HUES48 (cell line): ENCODE data around the gene SLC28A1.
"Not testable (repeated sequence)": the region's sequence is repeated elsewhere in the genome, so short reads cannot be mapped to it uniquely, and the experiment has no call there.

Experiments
- H3K27ac ChIP-seq: one replicate; pipeline ENCODE4 v1.7.0; 2013; ENCODE audit warnings: low read depth, low read length, inconsistent platforms
- H3K27me3 ChIP-seq: 2 replicates; pipeline ENCODE4 v1.6.1; 2013; ENCODE audit warnings: mild to moderate bottlenecking, low read length; ENCODE audit not compliant: control insufficient read depth, insufficient read depth
- H3K36me3 ChIP-seq: 2 replicates; pipeline ENCODE4 v1.6.1; 2013; ENCODE audit warnings: low read length; ENCODE audit not compliant: control insufficient read depth, insufficient read depth
- H3K4me1 ChIP-seq: 2 replicates; pipeline ENCODE4 v1.6.1; 2013; ENCODE audit warnings: mild to moderate bottlenecking, low read length; ENCODE audit not compliant: control insufficient read depth, insufficient read depth
- H3K4me3 ChIP-seq: 2 replicates; pipeline ENCODE4 v1.5.1; 2013; ENCODE audit warnings: mild to moderate bottlenecking, low read depth, low read length
- H3K9ac ChIP-seq: 2 replicates; pipeline ENCODE4 v1.6.1; 2013; ENCODE audit warnings: mild to moderate bottlenecking, low read depth, low read length, moderate library complexity
- H3K9me3 ChIP-seq: 2 replicates; pipeline ENCODE4 v1.6.1; 2013; ENCODE audit warnings: low read length; ENCODE audit not compliant: control insufficient read depth, insufficient read depth

Gene SLC28A1

GRCh38 chr15:84914351-84914750 lies 29.9 kb downstream of the SLC28A1 start:
- Histone ChIP-seq H3K4me3 (no peak overlapping the region), H3K27me3 (no peaks in the 10 kb centered on the region), H3K4me1 (0 out of 2 replicates have a peak, but pooled peaks cover 3% of the 10 kb centered on the region), H3K36me3 (no peaks in the 10 kb centered on the region), H3K9me3 (no peaks in the 10 kb centered on the region), H3K9ac (no peak overlapping the region), H3K27ac (no peak overlapping the region)

GRCh38 chr15:84914909-84915605 lies 30.6 kb downstream of the SLC28A1 start:
- H3K9me3 ChIP-seq: no peaks in the 10 kb centered on the region
- 0 out of 2 replicates have a peak, but pooled peaks cover 3% of the 10 kb centered on the region for H3K4me1 ChIP-seq
- H3K9ac ChIP-seq: no peak overlapping the region
- no peaks in the 10 kb centered on the region for H3K36me3 ChIP-seq
- H3K27me3 ChIP-seq: no peaks in the 10 kb centered on the region
- H3K4me3 ChIP-seq: no peak overlapping the region
- H3K27ac ChIP-seq: no peak overlapping the region

GRCh38 chr15:84915606-84915958 lies 31.1 kb downstream of the SLC28A1 start:
- Histone ChIP-seq H3K9me3 (no peaks in the 10 kb centered on the region), H3K4me3 (no peak overlapping the region), H3K36me3 (no peaks in the 10 kb centered on the region), H3K27ac (no peak overlapping the region), H3K4me1 (0 out of 2 replicates have a peak, but pooled peaks cover 3% of the 10 kb centered on the region), H3K27me3 (no peaks in the 10 kb centered on the region), H3K9ac (no peak overlapping the region)

GRCh38 chr15:84917452-84917851 lies 33.0 kb downstream of the SLC28A1 start:
- H3K4me1 ChIP-seq: 0 out of 2 replicates have a peak, but pooled peaks cover 3% of the 10 kb centered on the region

GRCh38 chr15:84919106-84919667 lies 34.7 kb downstream of the SLC28A1 start:
- Histone ChIP-seq H3K9ac (no peak overlapping the region), H3K27ac (no peak overlapping the region), H3K9me3 (no peaks in the 10 kb centered on the region), H3K4me3 (no peak overlapping the region), H3K27me3 (no peaks in the 10 kb centered on the region), H3K4me1 (0 out of 2 replicates have a peak, but pooled peaks cover 3% of the 10 kb centered on the region), H3K36me3 (no peaks in the 10 kb centered on the region)

More at GRCh38 chr15:84917452-84917851, 33.0 kb downstream of the SLC28A1 start:
- Histone ChIP-seq H3K9me3 (no peaks in the 10 kb centered on the region), H3K27me3 (no peaks in the 10 kb centered on the region), H3K4me3 (no peak overlapping the region), H3K9ac (no peak overlapping the region), H3K27ac (no peak overlapping the region), H3K36me3 (no peaks in the 10 kb centered on the region)

GRCh38 chr15:84921121-84921520 lies 36.7 kb downstream of the SLC28A1 start:
- H3K9me3 ChIP-seq: no peaks in the 10 kb centered on the region

DNA sequence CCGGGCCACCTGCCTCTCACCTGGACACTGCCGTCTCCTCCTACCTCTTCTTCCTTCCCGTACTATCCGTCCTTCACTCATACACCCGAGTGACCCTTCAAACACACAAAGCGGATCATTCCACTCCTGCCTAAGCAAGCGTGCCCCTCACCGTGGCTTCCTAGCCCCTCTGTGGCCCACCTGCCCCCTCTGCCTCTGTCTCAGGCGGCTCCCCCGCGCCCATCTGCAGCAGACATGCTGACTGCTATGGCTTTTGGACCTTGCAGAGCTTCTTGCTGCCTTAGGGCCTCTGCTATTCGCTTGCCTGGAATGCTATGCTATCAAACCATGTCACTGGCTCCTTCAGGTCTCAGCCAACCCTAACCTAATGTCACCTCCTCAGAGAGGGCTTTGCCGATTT lies 38.1 kb downstream of the SLC28A1 start:
- Histone ChIP-seq H3K27me3 (no peaks in the 10 kb centered on the region), H3K9ac (no peak overlapping the region), H3K9me3 (no peaks in the 10 kb centered on the region), H3K4me3 (no peak overlapping the region), H3K36me3 (no peaks in the 10 kb centered on the region), H3K4me1 (peaks cover 1% of the 10 kb centered on the region; the same call in 1 of the 2 replicates), H3K27ac (no peak overlapping the region)

More at GRCh38 chr15:84921121-84921520, 36.7 kb downstream of the SLC28A1 start:
- H3K36me3 ChIP-seq: no peaks in the 10 kb centered on the region
- no peaks in the 10 kb centered on the region for H3K27me3 ChIP-seq
- no peak overlapping the region for H3K4me3 ChIP-seq
- H3K27ac ChIP-seq: no peak overlapping the region
- no peaks in the 10 kb centered on the region for H3K4me1 ChIP-seq
- no peak overlapping the region for H3K9ac ChIP-seq

DNA sequence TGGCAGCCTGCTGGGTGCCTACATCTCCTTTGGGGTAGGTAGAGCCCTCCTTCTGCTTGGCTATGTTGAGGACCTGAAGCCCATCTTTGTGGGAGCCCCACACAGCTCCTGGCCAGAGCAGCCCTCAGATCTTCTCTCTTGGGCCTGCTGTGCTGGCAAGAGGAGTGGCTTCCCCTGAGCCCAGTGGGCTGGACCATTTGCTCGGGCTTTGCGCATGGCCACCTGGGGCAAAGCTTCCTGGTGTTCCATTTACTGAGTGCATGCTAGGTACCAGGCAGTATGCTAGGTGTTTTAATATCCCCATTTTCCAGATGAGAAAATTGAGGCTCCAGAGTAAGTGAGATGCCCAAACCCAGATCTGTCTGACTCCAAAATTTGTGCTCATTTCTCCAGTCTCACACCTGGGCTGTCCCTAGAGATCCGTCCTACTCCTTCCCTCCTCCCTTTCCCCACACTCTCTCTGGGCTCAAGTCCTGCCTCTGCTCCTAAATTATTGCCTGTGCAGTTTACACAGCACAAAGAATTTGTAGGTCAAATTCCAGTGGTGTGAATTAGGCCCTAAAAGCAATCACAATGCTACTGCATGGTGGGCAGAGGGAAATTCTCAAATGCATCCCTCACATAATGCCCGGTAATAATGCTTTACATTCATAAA lies 39.7 kb downstream of the SLC28A1 start:
- H3K27me3 ChIP-seq: no peaks in the 10 kb centered on the region
- H3K36me3 ChIP-seq: no peaks in the 10 kb centered on the region
- no peak overlapping the region for H3K27ac ChIP-seq
- H3K9me3 ChIP-seq: no peaks in the 10 kb centered on the region
- no peak overlapping the region for H3K9ac ChIP-seq
- H3K4me1 ChIP-seq: peaks cover 7% of the 10 kb centered on the region
- H3K4me3 ChIP-seq: no peak overlapping the region

GRCh38 chr15:84924821-84925569 lies 40.5 kb downstream of the SLC28A1 start:
- H3K4me3 ChIP-seq, H3K27me3 ChIP-seq, H3K4me1 ChIP-seq, H3K36me3 ChIP-seq, H3K27ac ChIP-seq, H3K9ac ChIP-seq, H3K9me3 ChIP-seq: not testable (repeated sequence)

GRCh38 chr15:84925906-84926305 lies 41.4 kb downstream of the SLC28A1 start:
- no peaks in the 10 kb centered on the region for H3K27me3 ChIP-seq
- H3K9me3 ChIP-seq: no peaks in the 10 kb centered on the region
- H3K4me3 ChIP-seq: no peak overlapping the region
- no peak overlapping the region for H3K27ac ChIP-seq
- no peaks in the 10 kb centered on the region for H3K36me3 ChIP-seq
- H3K9ac ChIP-seq: no peak overlapping the region
- H3K4me1 ChIP-seq: peaks cover 7% of the 10 kb centered on the region
